Mucosa of descending colon (tissue), 3 donors: ENCODE measurements around the gene NDUFV1. TPM values are rescaled to one million over a fixed set of nuclear protein-coding genes. Genes with fewer than 3 reads are reported as not detected.

Experiments used
- ATAC-seq: fragments of 200-7000 bp; cut with Tn5 transposase; one replicate; pipeline ENCODE4 v1.9.1; 2020; ENCODE audit warnings: mild to moderate bottlenecking, moderate library complexity
- DNase-seq, 3 donors: peaks; one replicate each; pipeline ENCODE4 v3.0.0-alpha.2; 2020
- H3K36me3 ChIP-seq: fragments of 200-600 bp; one replicate; pipeline ENCODE4 v1.8.0; 2021; ENCODE audit warnings: low read depth, mild to moderate bottlenecking
- H3K4me1 ChIP-seq: fragments of 200-600 bp; one replicate; pipeline ENCODE4 v1.8.0; 2021; ENCODE audit warnings: low read depth, mild to moderate bottlenecking
- H3K4me3 ChIP-seq: fragments of 200-600 bp; one replicate; pipeline ENCODE4 v1.8.0; 2021; ENCODE audit warnings: mild to moderate bottlenecking
- H3K9me3 ChIP-seq: fragments of 200-600 bp; one replicate; pipeline ENCODE4 v1.8.0; 2021; ENCODE audit warnings: mild to moderate bottlenecking
- CTCF ChIP-seq: fragments of 200-600 bp; IDR thresholded peaks from one replicate; pipeline ENCODE4 v1.8.0; 2022; ENCODE audit warnings: antibody characterized with exemption, mild to moderate bottlenecking
- intact Hi-C, 2 donors: fragments of 100-400 bp; cut with DNase I in 1 of 2; cut with micrococcal nuclease in 1 of 2; formaldehyde crosslinking; loops; one replicate each; pipeline versions ENCODE4 v1.11.0 to v1.11.1; 2022; cut with DNase I, micrococcal nuclease
- total RNA-seq, 3 donors: library from RNA; stranded (reverse); fragmentation: NEBNext Ultra II Directional in 2 of 3; extraction: Animal tissue kit (Norgen Biotek cat#: 25700) in 2 of 3; gene quantifications; one replicate each; pipeline versions ENCODE4 v1.2.1 to v1.2.4, GENCODE V29; 2021 to 2023
- donor health status: DM: no; HTN: no; CAD: no; lungs with moderate emphysema.
- donor health status: DM: no; HTN: no; CAD: no.
- donor health status: DM: no; HTN: yes; CAD: no.

Gene NDUFV1
- total RNA-seq, 3 donors from 2014 or later = 248 to 349 (median 311) TPM

- Histone ChIP-seq H3K4me3 (peak overlapping the region; percentile 37), H3K36me3 (no peaks in the 10 kb centered on the region), H3K9me3 (no peaks in the 10 kb centered on the region), H3K4me1 (peaks cover 6% of the 10 kb centered on the region)
- ATAC-seq (peak; percentile 76), DNase-seq (peak; percentile 83 to 90 (median 87))
- intact Hi-C loops = no loop called here
- TF ChIP-seq CTCF = no peak
Observed at GRCh38 chr11:67584205-67584880, 22.4 kb upstream of the NDUFV1 start.

- peak in 1 of 3 donors; percentile 58 for DNase-seq
Observed at GRCh38 chr11:67584881-67585873, 21.6 kb upstream of the NDUFV1 start.

GRCh38 chr11:67585911-67586310 lies 20.8 kb upstream of the NDUFV1 start:
- Histone ChIP-seq H3K36me3 (no peaks in the 10 kb centered on the region), H3K9me3 (no peaks in the 10 kb centered on the region), H3K4me1 (peaks cover 6% of the 10 kb centered on the region), H3K4me3 (no peak overlapping the region)
- ATAC-seq (no peak), DNase-seq (no peak)
- no peak for TF ChIP-seq CTCF
- intact Hi-C loops = no loop called here

More at GRCh38 chr11:67584881-67585873, 21.6 kb upstream of the NDUFV1 start:
- Histone ChIP-seq H3K9me3 (no peaks in the 10 kb centered on the region), H3K4me1 (peaks cover 6% of the 10 kb centered on the region), H3K4me3 (no peak overlapping the region), H3K36me3 (no peaks in the 10 kb centered on the region)
- no peak for ATAC-seq
- TF ChIP-seq CTCF = no peak
- intact Hi-C loops = no loop called here

- DNase-seq = no peak
Observed at GRCh38 chr11:67586568-67587250, 20.0 kb upstream of the NDUFV1 start.

More at GRCh38 chr11:67586568-67587250, 20.0 kb upstream of the NDUFV1 start:
- intact Hi-C loops = no loop called here
- H3K9me3 ChIP-seq = no peaks in the 10 kb centered on the region
- no peak for ATAC-seq
- no peak for TF ChIP-seq CTCF
- no peak overlapping the region for H3K4me3 ChIP-seq
- peaks cover 6% of the 10 kb centered on the region for H3K4me1 ChIP-seq
- no peaks in the 10 kb centered on the region for H3K36me3 ChIP-seq
